ENCODE data around the gene KCNF1. TPM values are rescaled to one million over a fixed set of nuclear protein-coding genes. Genes with fewer than 3 reads are reported as not detected.

Gene KCNF1
- total RNA-seq, 1 donor from 2014 or later, result 3.1 TPM

GRCh38 chr2:10878268-10878915, 33.3 kb upstream of the KCNF1 start:
- Histone ChIP-seq H3K36me3 (ENCODE audit: control insufficient read depth, insufficient read depth, low read length) (no peaks in the 10 kb centered on the region), H3K4me3 (ENCODE audit: low read depth, low read length) (no peak overlapping the region), H3K27me3 (ENCODE audit: control insufficient read depth, insufficient read depth, low read length) (peaks cover 5% of the 10 kb centered on the region)
- DNase-seq (ENCODE audit: low read depth), result no peak
- TF ChIP-seq CTCF (IDR thresholded peaks at IDR 0.05; ENCODE audit: insufficient read depth, low read length, poor library complexity, severe bottlenecking), result no peak

DNA sequence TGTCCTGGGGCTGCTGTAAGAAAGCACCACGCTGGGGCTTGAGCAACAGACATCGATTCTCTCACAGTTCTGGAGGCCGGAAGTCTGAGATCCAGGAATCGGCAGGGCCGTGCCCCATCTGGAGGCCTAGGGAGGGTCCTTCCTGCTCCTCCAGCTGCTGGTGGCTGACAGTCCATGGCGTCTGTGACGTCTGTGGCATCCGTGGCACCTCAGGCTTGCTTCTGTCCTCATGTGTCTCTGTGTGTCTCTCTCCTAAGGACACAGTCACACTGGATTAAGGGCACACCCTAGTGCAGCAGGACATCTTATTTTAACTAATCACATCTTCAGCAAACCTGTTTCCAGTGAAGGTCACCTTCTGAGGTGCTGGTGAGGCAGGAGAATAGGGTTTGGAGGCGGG, 32.6 kb upstream of the KCNF1 start:
- TF ChIP-seq CTCF (IDR thresholded peaks at IDR 0.05; ENCODE audit: insufficient read depth, low read length, poor library complexity, severe bottlenecking), result no peak
- Histone ChIP-seq H3K27me3 (ENCODE audit: control insufficient read depth, insufficient read depth, low read length) (peaks cover 5% of the 10 kb centered on the region), H3K36me3 (ENCODE audit: control insufficient read depth, insufficient read depth, low read length) (no peaks in the 10 kb centered on the region), H3K4me3 (ENCODE audit: low read depth, low read length) (no peak overlapping the region)
- DNase-seq (ENCODE audit: low read depth), result no peak

DNA sequence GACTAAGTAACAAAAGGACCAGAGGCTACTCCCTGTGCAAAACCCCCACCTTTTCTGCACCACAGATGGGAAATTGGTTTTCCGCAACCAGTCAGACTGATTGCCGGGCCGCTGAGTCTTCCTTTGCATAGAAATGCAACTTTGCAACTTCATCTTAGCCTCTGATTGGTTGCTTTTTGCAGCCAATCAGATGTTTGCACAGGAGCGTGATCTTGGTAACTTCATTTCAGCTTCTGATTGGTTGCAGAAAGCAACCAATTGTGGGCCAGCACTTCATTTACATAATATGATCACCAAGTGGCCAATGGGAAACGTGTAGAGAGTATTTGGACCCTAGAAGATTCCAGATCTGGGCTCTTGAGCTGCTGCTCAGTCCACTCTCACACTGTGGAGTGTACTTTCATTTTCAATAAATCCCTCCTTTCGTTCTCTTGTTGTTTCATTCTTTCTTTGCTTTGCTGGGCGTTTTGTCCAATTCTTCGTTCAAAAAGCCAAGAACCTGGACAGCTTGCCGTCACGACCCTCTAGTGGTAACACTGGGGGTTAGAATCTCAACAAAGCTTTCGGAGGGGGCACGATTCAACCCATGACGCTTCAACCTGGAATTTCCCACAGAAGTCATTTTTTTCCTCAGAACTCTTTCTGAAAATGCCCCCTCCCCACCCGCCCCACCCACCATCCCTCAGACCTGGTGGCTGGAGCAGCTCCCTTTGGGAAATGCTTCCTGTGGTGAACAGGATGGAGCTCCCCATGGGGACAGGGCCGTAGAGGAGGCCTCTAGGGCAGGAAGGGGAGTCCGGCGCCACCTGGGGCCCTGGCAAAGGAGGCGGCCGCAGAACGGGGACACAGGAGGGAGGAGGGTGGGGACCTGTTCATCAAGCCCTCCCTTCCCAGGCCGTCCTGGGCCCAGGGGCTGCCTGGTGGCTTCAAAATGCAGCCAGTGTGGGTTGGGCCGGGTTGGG, 31.8 kb upstream of the KCNF1 start:
- Histone ChIP-seq H3K4me3 (ENCODE audit: low read depth, low read length) (no peak overlapping the region), H3K36me3 (ENCODE audit: control insufficient read depth, insufficient read depth, low read length) (no peaks in the 10 kb centered on the region), H3K27me3 (ENCODE audit: control insufficient read depth, insufficient read depth, low read length) (peaks cover 7% of the 10 kb centered on the region)
- DNase-seq (ENCODE audit: low read depth), result no peak
- no peak for TF ChIP-seq CTCF (IDR thresholded peaks at IDR 0.05; ENCODE audit: insufficient read depth, low read length, poor library complexity, severe bottlenecking)

- Histone ChIP-seq H3K4me3 (ENCODE audit: low read depth, low read length) (no peak overlapping the region), H3K27me3 (ENCODE audit: control insufficient read depth, insufficient read depth, low read length) (peaks cover 4% of the 10 kb centered on the region), H3K36me3 (ENCODE audit: control insufficient read depth, insufficient read depth, low read length) (no peaks in the 10 kb centered on the region)
- no peak for DNase-seq (ENCODE audit: low read depth)
- TF ChIP-seq CTCF (IDR thresholded peaks at IDR 0.05; ENCODE audit: insufficient read depth, low read length, poor library complexity, severe bottlenecking), result no peak
Observed at GRCh38 chr2:10880586-10881321, 31.0 kb upstream of the KCNF1 start.

- no peaks in the 10 kb centered on the region for H3K36me3 ChIP-seq (ENCODE audit: control insufficient read depth, insufficient read depth, low read length)
- no peak overlapping the region for H3K4me3 ChIP-seq (ENCODE audit: low read depth, low read length)
- TF ChIP-seq CTCF (IDR thresholded peaks at IDR 0.05; ENCODE audit: insufficient read depth, low read length, poor library complexity, severe bottlenecking), result no peak
- no peak for DNase-seq (ENCODE audit: low read depth)
- H3K27me3 ChIP-seq (ENCODE audit: control insufficient read depth, insufficient read depth, low read length), result peaks cover 4% of the 10 kb centered on the region
Observed at GRCh38 chr2:10882568-10882967, 29.2 kb upstream of the KCNF1 start.

Data from kidney epithelial cell (primary cell).